GM19468 (cell line): ENCODE results near the gene METTL24.
"Not testable (repeated sequence)": the region's sequence is repeated elsewhere in the genome, so short reads cannot be mapped to it uniquely, and the experiment has no call there.

Experiments used
- ATAC-seq: cut with Tn5 transposase; IDR thresholded peaks from one replicate; pipeline ENCODE4 v1.9.1; 2021; ENCODE audit warnings: mild to moderate bottlenecking, moderate library complexity, moderate number of reproducible peaks; ENCODE audit not compliant: unreplicated experiment; ENCODE audit errors: extremely low read depth

METTL24 gene

GRCh38 chr6:110319381-110319780, 38.8 kb downstream of the METTL24 start:
- no peak for ATAC-seq

GRCh38 chr6:110318971-110319370, 39.2 kb downstream of the METTL24 start:
- ATAC-seq = no peak

- no peak for ATAC-seq
These were observed 40.5 kb downstream of the METTL24 start for GRCh38 chr6:110317646-110318045.

GRCh38 chr6:110317189-110317588, 41.0 kb downstream of the METTL24 start:
- ATAC-seq = no peak

- no peak for ATAC-seq
These were observed 42.2 kb downstream of the METTL24 start for GRCh38 chr6:110315869-110316398.

GRCh38 chr6:110315207-110315868, 42.8 kb downstream of the METTL24 start:
- no peak for ATAC-seq

GRCh38 chr6:110310861-110311446, 47.2 kb downstream of the METTL24 start:
- no peak for ATAC-seq

- ATAC-seq = not testable (repeated sequence)
These were observed 48.7 kb downstream of the METTL24 start for GRCh38 chr6:110309432-110309831.

- no peak for ATAC-seq
These were observed 50.8 kb downstream of the METTL24 start for GRCh38 chr6:110307368-110307767.

GRCh38 chr6:110305832-110306231, 52.3 kb downstream of the METTL24 start:
- not testable (repeated sequence) for ATAC-seq

- not testable (repeated sequence) for ATAC-seq
These were observed 54.5 kb downstream of the METTL24 start for GRCh38 chr6:110303692-110304091.

GRCh38 chr6:110298916-110299315, 59.2 kb downstream of the METTL24 start:
- no peak for ATAC-seq

GRCh38 chr6:110298411-110298810, 59.7 kb downstream of the METTL24 start:
- no peak for ATAC-seq

GRCh38 chr6:110296241-110297025, 61.7 kb downstream of the METTL24 start:
- no peak for ATAC-seq

GRCh38 chr6:110295451-110296165, 62.5 kb downstream of the METTL24 start:
- ATAC-seq = no peak

GRCh38 chr6:110287462-110288341, 70.4 kb downstream of the METTL24 start:
- ATAC-seq = no peak

- ATAC-seq = no peak
These were observed 72.7 kb downstream of the METTL24 start for GRCh38 chr6:110285306-110286060.

- no peak for ATAC-seq
These were observed 73.3 kb downstream of the METTL24 start for GRCh38 chr6:110284855-110285254.

- no peak for ATAC-seq
These were observed 74.5 kb downstream of the METTL24 start for GRCh38 chr6:110283657-110284056.
